Endothelial cell of umbilical vein (primary cell): ENCODE data around the gene NAXE.

Experiments used
- EZH2 ChIP-seq: IDR thresholded peaks from 2 replicates; pipeline ENCODE4 v1.6.1; 2012; ENCODE audit warnings: borderline replicate concordance, low read depth, mild to moderate bottlenecking, moderate library complexity, low read length, inconsistent platforms; ENCODE audit not compliant: severe bottlenecking
- JUN ChIP-seq: IDR thresholded peaks from 2 replicates; pipeline ENCODE4 v1.6.1; 2011; ENCODE audit warnings: borderline replicate concordance, low read depth; ENCODE audit not compliant: insufficient read length, insufficient read depth

DNA sequence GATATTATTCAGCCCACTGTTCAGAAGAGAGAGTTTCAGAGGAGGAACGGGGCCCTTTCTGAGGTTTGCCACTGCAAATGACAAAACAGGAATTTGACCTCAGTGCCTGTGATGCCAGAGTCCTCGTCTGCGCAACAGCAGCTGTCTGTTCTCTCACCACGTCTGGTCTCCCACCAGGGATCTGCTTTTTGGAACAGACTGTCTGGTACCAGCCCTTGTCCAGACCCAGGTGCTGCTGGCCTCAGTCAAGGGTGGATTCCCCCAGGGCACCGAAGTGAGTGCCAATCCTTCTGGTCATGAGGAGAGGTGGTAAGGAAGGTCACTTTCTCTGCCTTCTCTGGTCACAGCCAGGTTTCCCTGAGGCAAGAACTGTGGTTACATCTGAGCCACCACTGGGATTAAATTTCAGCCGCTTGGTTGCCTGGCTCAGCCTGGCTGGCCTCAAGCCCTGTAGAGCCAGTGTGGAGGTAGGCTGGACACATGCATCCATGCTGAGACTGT, 48.1 kb downstream of the NAXE start:
- TF ChIP-seq EZH2 (no peak), JUN (no peak)
